Breast epithelium (tissue), 3 donors: ENCODE measurements around the gene NAA25.

Experiments
- CTCF ChIP-seq, 3 donors: fragments of 450-650 bp; IDR thresholded peaks; one replicate each; pipeline ENCODE4 v1.5.1; 2016 to 2017; ENCODE audit warnings: antibody characterized with exemption in 3 of 3, mild to moderate bottlenecking in 3 of 3, moderate library complexity in 3 of 3
- POLR2A ChIP-seq: fragments of 450-650 bp; IDR thresholded peaks from one replicate; pipeline ENCODE4 v1.6.1; 2016; ENCODE audit warnings: antibody characterized with exemption, mild to moderate bottlenecking, moderate library complexity

DNA sequence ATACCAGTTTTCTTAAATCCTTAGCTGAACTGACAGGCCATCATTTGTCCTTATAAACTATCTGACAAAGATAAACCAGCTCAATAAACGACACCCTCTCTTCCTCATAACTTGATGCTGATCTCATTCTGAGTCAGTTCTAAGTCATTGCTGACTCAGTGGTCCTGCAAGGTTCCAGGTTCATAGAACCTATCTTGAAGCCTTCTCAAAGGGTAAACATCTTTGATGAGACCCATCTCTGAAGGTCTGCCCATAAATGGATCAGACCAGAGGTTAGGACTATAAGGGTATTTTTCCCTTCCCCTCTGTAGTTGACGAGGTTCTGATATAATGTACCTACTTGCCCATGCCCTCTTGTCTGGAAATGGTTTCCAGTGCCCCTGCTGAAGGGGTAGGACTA, 11.9 kb downstream of the NAA25 start:
- TF ChIP-seq POLR2A (no peak), CTCF (IDR thresholded peaks at IDR 0.05) (no peak)
